HG02885 (cell line): ENCODE results near the gene KDM4E.
A peak's percentile ranks its signal among the peaks of the same experiment; 100 is the strongest.
"Not testable (repeated sequence)": the region's sequence is repeated elsewhere in the genome, so short reads cannot be mapped to it uniquely, and the experiment has no call there.

Experiments
- ATAC-seq: cut with Tn5 transposase; IDR thresholded peaks from one replicate; pipeline ENCODE4 v1.9.1; 2021; ENCODE audit warnings: mild to moderate bottlenecking; ENCODE audit not compliant: unreplicated experiment, poor library complexity

Gene KDM4E

DNA sequence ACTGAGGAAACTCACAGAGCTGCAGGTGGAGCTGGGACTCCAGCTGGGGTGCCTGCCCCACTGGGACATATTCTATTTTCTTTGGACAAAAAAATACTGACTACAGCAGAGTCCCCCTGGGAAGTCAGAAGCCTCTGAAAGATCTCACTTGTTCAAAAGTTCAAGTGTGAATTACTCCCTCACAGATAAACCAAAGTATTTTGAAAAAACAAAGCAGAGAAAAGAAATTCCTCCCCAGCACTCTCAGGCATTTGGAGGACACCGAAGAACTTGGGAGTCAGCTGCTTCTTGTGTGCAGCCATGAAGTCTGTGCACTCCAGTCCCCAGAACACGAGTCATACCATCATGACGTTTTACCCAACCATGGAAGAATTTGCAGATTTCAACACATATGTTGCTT lies 24.1 kb downstream of the KDM4E start, which contains the start of gene KDM4F:
KDM4F (plus strand) TSS at position 301 of the 400 bp plus-strand sequence.
- not testable (repeated sequence) for ATAC-seq

DNA sequence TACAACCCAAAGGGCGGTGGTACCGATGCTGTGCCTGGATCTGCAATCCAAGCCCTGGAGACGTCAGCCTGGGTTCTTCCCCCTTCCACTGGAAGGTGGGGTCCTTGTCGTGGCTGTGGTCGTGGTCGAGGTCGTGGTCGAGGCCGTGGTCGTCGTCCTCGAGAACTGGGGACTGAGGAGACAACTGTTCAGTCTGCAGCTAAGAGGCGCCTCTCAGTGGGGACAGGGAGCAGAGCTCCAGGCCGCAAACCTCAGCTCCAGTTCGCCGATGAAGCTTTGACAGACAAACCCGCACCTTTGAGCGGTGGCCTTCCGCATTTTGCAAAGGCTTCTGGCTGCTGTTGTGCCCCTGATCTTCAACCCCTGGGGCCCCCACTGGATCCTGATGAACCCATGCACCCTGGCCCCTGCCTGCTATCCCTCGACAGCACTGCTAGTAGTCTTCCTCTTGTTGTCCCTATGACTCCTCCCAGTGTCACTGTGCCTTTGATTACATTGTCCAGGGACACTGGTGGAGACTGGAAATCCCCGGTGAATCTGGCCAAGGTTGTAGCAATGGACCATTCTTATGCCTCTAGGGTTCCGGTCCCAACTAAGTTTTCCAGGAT lies 25.6 kb downstream of the KDM4E start:
- ATAC-seq, result no peak

DNA sequence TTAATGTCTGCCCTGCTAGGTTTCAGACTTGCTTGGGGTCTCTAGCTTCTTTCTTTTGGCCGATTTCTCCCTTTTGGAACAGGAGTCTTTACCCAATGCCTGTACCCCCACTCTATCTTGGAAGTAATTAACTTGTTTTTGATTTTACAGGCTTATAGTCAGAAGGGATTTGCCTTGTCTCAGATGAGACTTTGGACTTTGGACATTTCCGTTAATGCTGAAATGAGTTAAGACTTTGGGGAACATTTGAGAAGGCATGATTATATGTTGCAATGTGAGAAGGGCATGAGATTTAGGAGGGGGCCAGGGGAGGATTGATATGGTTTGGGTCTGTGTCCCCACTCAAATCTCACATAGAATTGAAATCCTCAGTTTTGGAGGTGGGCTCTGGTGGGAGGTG lies 29.3 kb downstream of the KDM4E start:
- no peak for ATAC-seq

DNA sequence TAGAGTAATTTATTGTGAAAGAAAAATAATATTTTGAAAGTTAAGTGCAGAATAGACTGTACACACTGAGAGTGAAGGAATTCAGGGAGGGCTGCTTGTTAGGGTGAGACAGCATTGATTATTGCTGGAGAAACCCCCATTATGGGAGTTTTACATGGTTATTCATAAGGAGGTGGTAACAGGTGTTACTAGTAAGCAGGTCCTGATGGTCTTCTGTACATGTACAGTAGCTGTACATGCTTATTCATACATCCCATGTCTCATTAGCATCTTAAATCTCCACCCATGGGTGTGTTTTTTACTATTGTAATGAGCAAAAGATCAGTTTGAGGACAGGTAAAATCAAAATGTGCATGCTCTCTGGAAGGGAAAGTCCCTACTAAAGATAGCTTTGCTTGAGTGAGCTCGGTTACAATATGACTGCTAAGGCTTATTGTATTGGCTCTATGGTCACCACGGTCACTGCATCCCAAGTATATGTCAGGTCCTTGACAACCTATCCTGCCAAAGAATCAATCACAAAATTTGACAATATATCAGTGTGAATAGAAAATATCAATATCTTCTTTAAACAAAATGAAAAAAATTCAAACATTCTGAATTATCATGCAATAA lies 30.3 kb downstream of the KDM4E start:
- peak; percentile 99 for ATAC-seq

DNA sequence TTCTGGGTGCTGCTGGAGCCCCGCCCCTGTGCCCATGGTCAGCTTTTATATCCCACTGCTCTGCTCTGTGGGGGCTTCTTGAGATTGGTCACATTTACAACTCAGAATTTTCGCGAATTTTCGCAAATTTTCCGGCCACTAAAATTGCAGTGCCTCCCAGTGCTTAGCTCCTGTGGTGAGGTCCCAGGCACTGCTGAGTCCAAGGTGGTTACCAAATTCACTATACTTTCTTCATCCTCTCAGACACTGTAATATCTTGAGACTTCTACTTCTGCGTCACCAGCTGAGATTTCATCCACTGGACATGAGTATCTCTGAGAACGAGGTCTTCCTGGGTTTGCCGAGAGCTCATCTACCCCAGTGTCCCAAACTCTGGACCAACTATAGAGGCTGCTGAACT lies 32.9 kb downstream of the KDM4E start:
- ATAC-seq, result no peak

- no peak for ATAC-seq
Measured at GRCh38 chr11:95058621-95059020, 33.6 kb downstream of the KDM4E start.

DNA sequence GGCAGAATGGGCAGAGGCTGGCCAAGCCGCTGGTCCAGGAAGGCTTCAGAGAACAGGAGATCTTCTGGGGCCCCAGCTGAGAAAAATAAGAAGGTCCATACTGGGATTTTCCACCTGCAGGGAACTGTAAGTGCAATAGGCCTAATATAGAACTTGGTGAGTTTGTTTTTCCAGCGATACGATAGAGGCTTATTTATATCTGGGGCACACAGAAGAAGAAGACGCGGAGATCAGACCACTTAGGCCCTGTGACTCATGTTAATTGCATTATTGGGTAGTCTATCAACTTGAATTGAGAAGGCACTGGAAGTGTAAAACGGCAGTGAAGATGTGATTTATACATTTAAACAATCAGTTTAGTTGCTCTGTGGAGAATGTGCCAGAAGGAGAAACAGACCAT lies 34.0 kb downstream of the KDM4E start:
- ATAC-seq, result no peak

GRCh38 chr11:95065336-95065735 lies 40.3 kb downstream of the KDM4E start:
- no peak for ATAC-seq

DNA sequence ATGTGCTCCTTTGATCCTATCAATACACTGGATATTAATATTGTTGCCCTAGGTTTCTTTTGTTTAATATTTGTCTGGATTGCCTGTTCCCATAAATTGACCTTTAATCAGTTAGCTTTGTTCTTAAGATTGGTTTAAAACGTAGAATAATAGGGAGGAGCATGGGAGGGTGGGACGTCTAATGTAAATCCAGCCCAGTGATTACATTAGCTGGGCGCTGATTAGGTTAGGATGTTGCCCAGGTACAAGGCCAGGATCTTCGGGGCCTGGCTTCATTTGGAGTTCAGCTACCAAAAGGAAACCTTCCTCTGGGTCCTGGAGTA lies 41.6 kb downstream of the KDM4E start, which contains the start of gene SRSF8:
SRSF8 (plus strand) TSS at position 204 of the 323 bp plus-strand sequence. CDS start 308 bp downstream, outside the sequence.
- peak; percentile 44 for ATAC-seq

- peak; percentile 65 for ATAC-seq
Measured at GRCh38 chr11:95067039-95067840, 42.2 kb downstream of the KDM4E start.

DNA sequence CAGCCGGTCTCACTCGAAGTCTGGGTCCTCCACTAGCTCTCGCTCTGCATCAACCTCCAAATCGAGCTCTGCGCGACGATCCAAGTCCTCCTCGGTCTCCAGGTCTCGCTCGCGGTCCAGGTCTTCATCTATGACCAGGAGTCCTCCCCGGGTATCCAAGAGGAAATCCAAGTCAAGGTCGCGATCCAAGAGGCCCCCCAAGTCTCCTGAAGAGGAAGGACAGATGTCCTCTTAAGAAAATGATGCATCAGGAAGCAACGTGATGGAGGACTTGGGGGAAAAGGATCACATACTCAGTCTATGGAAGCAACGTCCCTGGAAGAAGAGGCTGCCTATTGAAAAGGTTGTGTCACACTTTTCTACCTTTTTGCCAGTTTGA lies 42.8 kb downstream of the KDM4E start:
- ATAC-seq, result no peak

- peak; percentile 66 for ATAC-seq
Measured at GRCh38 chr11:95068549-95068948, 43.5 kb downstream of the KDM4E start.

- no peak for ATAC-seq
Measured at GRCh38 chr11:95070471-95070870, 45.4 kb downstream of the KDM4E start.

DNA sequence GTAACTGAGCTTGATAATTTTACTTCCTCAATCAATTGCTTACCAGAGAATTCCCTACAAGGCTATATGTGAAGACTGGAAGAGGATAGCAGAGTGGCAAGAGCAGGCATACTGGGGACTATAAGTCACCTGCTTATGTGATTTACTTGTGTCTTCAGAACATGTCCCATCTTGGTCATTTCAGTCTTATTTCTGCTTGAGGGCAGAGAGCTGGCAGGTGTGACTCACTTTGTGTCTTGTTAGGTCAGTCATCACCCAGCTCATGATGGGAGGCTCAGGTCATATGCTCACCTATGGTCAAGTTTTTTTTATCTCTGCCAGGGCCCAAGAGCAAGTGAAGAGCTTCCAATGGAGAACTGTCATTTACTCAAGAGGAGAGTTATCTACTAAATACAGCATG lies 47.9 kb downstream of the KDM4E start:
- no peak for ATAC-seq

DNA sequence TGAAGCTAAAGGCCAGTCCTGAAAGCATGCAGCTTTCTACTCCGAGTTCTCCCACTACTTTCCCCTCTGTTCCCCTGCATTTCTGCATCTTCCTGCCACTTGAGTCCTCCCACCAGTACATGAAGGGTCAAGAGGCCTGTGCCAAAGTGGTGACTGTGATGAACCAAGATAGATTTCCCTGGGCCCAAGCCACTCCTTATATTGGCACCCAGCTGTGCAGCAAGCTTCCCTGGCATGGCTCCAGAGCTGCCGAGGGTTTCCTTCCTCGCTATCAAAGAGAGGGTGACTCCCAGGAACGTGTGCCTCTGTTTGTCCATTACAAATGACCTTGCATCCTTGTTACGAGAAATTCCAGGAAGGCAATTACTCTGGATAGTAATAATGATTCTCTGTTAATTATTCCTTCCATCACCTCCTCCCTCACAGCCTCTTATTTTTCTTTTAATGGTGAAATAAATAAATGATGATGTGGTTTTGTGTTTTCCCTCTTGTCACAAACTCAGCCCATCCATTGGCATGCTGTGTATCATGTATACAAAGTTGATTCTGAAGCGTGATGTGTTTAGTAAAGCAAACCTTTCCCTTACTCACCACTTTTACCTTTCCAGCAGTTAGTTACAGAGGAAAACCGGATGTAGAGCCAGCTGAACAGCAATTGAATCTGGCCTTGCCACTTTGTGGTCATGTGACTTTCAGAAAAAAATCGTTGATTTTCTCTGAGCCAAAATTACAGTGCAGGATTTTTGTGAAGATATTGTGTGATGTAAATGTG lies 49.9 kb downstream of the KDM4E start:
- ATAC-seq, result no peak

DNA sequence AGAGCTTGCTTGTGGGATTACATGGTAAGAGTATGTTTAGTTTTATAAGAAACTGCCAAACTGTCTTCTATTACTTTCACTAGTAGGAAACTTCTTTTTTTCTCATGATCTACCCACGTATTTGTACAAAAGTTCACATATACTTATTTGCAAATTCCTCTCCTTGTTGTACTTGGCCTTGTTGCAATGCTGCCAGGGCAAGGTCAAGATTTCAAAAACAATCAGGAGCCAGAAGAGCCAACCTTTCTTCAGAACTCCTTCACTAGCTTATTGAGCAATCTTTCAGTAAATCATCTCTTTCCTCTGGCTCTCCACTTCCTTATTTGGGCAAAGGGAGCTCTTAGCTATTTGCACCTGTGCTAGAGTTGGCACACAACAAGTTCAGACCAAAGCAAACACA lies 51.4 kb downstream of the KDM4E start:
- peak; percentile 68 for ATAC-seq

DNA sequence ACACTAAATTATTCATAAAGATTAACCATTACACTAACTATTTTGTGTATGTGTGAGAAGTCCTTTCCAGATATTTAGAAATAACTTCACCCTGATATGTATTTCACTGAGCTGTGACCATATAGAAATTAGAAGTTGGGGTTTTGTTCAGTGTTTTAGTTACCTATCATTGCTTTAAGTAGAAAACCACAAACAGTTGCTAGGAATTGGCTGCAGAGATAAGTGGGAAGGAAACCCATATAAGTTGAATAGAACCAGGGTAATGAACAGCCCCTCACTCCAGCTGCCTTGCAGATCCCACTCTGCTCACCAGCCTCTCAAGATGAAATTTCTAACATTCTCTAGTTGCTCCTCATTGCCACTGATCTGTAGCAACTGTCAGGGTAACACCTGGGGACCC lies 51.9 kb downstream of the KDM4E start:
- no peak for ATAC-seq
